Activated naive CD4-positive, alpha-beta T cell treated with anti-CD3 and anti-CD28 coated beads, Interleukin-2, amount 50 U/mL, for 24 hours (primary cell): Measurements from ENCODE around the gene HMG20A.

ENCODE experiments used
- H3K27ac Mint-ChIP-seq: one replicate; pipeline ENCODE4 v1.8.0; 2021; ENCODE audit warnings: mild to moderate bottlenecking, mixed read lengths
- H3K27me3 Mint-ChIP-seq: one replicate; pipeline ENCODE4 v1.8.0; 2021; ENCODE audit warnings: mixed read lengths
- H3K36me3 Mint-ChIP-seq: one replicate; pipeline ENCODE4 v1.8.0; 2021; ENCODE audit warnings: mixed read lengths
- H3K4me1 Mint-ChIP-seq: one replicate; pipeline ENCODE4 v1.8.0; 2021; ENCODE audit warnings: mixed read lengths
- H3K4me3 Mint-ChIP-seq: one replicate; pipeline ENCODE4 v1.8.0; 2021; ENCODE audit warnings: mild to moderate bottlenecking, mixed read lengths
- H3K9me3 Mint-ChIP-seq: one replicate; pipeline ENCODE4 v1.8.0; 2021; ENCODE audit warnings: mixed read lengths

Gene HMG20A

DNA sequence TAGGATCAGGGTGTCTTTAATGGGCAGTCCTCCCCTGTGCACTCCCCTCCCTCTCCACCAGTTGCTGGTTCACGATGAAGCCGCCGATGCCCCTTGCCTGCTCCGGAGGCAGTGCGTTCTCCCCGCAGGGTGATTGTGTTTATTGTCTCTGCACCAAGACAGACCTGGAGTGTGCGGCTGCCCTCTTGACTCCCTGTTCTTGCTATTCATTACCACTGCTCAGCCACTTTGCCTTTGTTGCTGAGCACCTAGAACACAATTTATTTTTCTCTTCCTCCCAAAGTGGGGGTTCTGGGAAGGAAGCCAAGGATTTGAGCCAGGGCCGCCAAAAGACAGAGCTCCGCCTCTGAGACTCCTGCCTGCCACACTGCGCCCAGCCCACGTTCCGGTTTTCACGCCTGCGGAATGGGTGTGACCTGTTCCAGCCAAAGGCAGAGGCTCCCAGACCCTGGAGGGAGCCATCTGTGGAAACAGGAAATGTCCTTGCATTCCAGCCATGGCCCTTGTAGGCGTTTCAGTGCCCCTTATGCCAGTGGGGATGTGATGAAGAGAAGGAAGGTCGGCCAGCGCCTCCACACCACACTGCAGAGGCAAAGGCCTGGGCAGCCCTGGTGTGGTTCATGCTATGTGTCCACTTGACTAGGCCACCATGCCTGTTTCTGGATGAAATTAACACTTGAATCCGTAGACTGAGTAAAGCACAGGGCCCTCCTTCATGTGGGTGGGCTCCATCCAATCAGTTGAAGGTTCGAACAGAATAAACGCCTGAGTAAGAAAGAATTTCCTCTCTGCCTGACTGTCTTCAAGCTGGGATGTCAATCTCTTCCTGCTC is 85.8 kb downstream of the HMG20A start:
- Mint-ChIP-seq H3K27ac (no peak overlapping the region), H3K4me3 (no peak overlapping the region), H3K36me3 (no peaks in the 10 kb centered on the region), H3K27me3 (no peaks in the 10 kb centered on the region), H3K9me3 (no peaks in the 10 kb centered on the region), H3K4me1 (peaks cover 15% of the 10 kb centered on the region)

DNA sequence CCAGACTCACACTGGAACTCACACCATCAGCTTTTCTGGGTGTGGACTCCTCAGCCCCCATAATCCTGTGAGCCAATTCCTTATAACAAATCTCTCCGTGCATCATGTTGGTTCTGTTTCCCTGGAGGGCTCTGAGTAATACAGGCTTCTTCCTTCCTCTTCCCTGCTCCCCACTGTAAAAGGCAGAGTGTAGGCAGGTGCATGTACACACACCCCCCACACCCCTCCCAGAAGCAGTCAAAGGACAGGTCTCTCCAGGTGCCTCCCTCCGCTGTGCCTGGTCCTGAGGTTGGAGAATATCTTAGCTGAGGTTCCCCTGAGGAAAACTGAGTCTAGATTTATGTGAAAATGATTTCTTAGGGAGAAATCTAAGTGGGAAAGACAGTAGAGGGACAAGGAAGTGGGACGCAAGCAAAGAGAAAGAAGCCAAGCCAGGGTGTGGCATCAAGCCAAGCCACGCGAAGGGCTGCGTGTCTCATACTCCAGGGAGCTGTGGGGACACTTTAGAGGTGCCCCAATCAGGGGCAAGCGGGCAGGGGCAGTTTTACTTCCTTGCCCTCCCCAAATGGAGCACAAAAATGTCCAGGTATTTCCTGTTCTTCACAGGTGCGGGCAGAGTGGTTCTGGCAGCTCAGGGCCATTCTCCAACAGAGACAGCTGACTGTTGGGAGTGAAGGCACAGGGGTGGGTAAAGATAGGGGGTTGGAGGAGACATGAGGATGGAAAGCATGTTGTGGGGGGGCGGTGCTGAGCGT is 86.6 kb downstream of the HMG20A start:
- Mint-ChIP-seq H3K27ac (no peak overlapping the region), H3K4me1 (peaks cover 15% of the 10 kb centered on the region), H3K27me3 (no peaks in the 10 kb centered on the region), H3K9me3 (no peaks in the 10 kb centered on the region), H3K36me3 (no peaks in the 10 kb centered on the region), H3K4me3 (no peak overlapping the region)

DNA sequence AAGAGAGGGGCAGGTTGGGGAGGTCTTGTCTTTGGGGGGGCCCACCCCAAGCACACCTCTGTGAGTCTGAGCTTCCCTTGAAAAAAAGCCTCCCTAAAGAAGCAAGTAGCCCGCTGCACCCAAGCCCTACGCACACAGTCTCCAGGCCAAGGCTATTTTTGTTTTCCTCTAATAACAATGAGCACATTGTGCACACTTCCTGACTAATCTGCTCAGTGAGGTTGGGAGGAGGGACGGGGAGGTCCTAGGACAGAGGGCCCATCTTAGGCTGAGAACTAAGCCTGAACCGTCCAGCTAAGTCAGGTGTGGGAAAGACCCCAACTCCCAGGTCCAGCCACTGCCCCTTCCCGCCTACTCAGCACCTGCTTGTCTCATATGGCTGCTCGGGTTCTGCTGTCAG is 87.2 kb downstream of the HMG20A start:
- Mint-ChIP-seq H3K4me1 (peaks cover 15% of the 10 kb centered on the region), H3K27ac (no peak overlapping the region), H3K4me3 (no peak overlapping the region), H3K36me3 (no peaks in the 10 kb centered on the region), H3K9me3 (no peaks in the 10 kb centered on the region), H3K27me3 (no peaks in the 10 kb centered on the region)

DNA sequence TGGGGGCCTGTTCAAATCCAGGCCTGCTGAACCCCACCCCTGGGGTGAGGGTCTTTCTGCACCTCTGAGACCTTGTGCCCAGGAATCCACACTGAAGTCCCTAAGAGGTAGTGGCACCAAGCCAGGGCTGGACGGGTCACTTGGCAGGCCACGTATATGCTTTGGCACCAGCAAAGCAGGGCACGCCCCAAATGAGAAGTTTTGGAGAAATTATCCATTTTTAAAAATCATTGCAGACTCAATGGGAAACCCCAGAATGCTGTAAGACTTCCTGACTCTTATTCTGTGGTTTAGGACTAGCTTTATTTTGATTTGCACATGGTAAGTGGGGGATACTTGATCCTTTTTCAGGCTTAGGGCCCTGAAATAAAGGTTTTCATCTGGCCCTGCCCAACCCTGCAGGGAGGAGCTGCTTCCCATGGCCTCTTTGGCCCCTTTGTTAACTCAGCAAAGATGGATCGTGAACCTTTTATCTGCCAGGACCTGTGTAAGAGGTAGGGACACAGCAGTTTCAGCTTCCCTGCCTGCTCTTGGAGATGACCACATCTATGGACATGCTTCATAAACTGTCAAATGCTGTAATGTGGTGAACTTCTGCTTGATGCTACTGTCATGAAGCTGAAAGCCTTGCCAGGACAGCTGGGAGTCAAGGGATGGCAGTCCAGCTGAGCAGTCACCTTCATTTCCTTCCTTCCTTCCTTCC is 88.0 kb downstream of the HMG20A start:
- H3K27me3 Mint-ChIP-seq = no peaks in the 10 kb centered on the region
- H3K4me1 Mint-ChIP-seq = peaks cover 15% of the 10 kb centered on the region
- H3K27ac Mint-ChIP-seq = no peak overlapping the region
- no peaks in the 10 kb centered on the region for H3K36me3 Mint-ChIP-seq
- no peaks in the 10 kb centered on the region for H3K9me3 Mint-ChIP-seq
- no peak overlapping the region for H3K4me3 Mint-ChIP-seq

DNA sequence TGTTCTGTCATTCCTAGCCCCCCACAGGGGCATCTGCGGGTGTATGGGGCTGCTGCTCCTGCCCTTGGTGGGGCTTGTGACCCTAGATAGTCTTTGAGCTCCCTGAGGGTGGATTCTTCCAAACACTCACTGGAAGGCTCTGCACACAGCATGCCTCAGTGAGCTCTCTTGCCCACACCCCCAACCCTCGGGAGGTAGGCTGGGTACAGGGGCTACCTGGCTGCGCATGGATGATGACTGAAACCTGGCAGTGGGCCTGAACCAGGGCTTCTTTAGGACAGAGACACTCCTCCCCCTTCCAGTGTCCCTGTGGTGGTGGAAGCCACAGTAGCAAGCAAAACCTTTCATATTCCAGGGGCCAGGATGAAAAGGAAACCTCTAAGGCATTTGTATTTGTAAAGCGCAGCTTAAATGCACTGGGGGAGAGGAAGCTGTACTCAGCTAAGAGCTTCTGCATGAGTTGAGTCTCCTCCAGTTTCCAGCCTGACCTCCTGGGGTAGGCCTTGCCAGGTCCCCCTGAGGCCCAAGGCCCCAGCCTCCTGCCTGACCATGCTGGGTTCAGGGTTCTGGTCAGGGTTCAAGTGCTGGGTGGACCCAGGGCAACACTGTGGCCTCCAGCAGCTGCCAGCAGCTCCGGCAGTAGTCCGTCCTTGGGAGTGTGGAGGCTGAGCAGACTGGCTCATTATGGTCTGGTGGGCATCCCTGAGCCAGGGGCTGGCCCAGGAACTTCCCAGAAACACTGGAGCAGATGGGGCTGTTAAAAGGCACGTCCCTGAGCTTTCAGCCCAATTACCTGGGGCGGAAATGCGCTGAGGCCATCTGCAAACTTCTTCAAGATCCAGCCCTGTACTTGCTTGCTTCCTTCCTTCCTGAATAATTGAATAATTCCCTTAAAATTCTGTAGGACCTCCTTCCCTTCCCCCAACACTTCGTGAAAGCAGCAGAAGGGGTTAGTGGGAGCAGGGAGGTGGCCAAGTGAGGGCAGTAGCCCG is 89.7 kb downstream of the HMG20A start:
- Mint-ChIP-seq H3K9me3 (no peaks in the 10 kb centered on the region), H3K27ac (no peak overlapping the region), H3K36me3 (no peaks in the 10 kb centered on the region), H3K27me3 (no peaks in the 10 kb centered on the region), H3K4me3 (no peak overlapping the region), H3K4me1 (peaks cover 15% of the 10 kb centered on the region)

DNA sequence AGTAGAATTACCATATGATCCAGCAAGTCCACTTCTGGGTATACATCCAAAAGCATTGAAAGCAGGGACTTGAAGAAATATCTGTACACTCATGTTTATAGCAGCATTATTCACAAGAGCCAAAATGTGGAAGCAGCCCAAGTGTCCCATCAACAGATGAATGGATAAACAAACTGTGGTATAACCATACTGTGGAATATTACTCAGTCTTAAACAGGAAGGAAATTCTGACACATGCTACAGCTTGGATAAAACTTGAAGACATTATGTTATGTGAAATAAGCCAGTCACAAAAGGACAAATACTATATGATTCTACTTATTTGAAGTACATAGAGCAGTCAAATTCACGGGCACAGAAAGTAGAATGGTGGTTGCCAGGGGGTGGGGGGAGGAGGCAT is 91.2 kb downstream of the HMG20A start:
- Mint-ChIP-seq H3K27ac (no peak overlapping the region), H3K4me3 (no peak overlapping the region), H3K36me3 (no peaks in the 10 kb centered on the region), H3K27me3 (no peaks in the 10 kb centered on the region), H3K9me3 (no peaks in the 10 kb centered on the region), H3K4me1 (peaks cover 15% of the 10 kb centered on the region)

DNA sequence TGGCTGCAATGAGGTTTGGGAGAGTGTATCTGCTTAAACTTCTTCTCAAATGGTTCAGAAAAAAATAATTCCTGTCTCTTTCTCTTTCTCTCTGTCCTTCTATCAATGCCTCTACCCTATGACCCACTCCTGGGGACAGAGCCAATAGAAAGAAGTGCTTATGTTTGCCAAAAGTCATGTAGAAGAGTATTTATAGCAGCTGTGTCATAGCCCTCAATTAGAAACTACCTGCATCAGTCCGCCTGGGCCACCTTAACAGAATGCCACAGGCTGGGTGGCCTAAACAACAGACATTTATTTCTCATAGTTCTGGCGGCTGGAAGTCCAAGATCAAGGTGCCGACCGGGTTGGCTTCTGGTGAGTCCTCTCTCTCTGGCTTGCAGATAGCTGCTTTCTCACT is 92.5 kb downstream of the HMG20A start:
- Mint-ChIP-seq H3K27me3 (no peaks in the 10 kb centered on the region), H3K4me1 (peaks cover 10% of the 10 kb centered on the region), H3K4me3 (no peak overlapping the region), H3K9me3 (no peaks in the 10 kb centered on the region), H3K27ac (no peak overlapping the region), H3K36me3 (no peaks in the 10 kb centered on the region)

DNA sequence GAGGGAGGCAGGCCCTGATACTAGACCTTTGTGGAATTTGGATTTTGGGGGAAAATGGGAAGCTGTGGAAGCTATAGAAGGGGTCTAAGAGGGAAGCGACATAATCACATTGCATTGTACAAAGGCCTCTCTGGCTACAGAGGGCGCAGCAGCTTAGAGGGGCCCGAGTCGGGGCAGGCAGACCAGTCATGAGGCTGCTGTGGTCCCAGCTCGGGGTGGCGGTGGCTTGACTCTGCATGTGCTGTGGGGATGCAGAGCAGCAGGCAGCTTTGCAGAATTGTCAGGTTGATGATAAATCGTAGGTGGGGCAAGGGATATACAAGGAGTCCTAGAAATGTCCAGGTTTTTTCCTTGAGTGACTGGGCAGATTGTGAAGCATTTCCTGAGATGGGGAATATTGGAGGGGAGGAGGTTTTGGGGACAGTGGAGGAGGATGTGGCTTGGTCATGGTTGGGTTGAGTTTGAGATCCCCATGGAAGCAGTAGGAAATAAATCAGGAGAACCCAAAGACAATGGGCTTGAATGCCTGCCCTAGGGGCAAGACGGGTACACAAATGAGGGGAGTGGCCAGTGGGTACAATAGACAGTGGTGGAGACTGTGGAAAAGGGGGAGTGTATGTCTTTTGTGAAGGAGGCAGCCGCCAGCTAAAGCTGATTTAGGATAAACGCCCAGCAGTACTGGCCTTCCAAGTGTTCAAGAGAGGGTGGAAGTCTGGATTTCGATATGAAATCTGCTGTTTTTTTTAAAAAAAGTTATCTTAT is 94.1 kb downstream of the HMG20A start:
- Mint-ChIP-seq H3K4me3 (no peak overlapping the region), H3K36me3 (no peaks in the 10 kb centered on the region), H3K9me3 (no peaks in the 10 kb centered on the region), H3K27me3 (no peaks in the 10 kb centered on the region), H3K4me1 (no peaks in the 10 kb centered on the region), H3K27ac (no peak overlapping the region)

DNA sequence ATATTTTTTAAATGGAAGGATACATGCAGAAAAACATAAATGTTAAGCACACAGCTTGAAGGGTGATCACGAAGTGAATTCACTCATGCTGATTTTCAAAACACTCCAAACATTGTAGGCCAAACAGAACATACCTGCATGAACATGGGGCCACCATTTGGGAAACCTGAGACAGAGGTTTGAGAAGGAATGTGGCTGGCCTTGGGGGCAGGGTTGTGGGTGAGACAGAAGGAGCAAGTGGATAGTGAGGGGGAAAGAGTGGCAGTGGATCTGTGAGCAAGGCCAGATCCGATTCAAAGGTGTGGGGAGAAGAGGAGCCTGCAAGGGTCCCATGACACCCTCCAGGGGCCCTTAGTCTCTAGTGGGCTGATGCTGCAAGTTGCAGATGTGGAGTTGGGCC is 94.9 kb downstream of the HMG20A start:
- no peaks in the 10 kb centered on the region for H3K36me3 Mint-ChIP-seq
- no peaks in the 10 kb centered on the region for H3K27me3 Mint-ChIP-seq
- H3K9me3 Mint-ChIP-seq = no peaks in the 10 kb centered on the region
- H3K27ac Mint-ChIP-seq = no peak overlapping the region
- H3K4me1 Mint-ChIP-seq = no peaks in the 10 kb centered on the region
- H3K4me3 Mint-ChIP-seq = no peak overlapping the region

DNA sequence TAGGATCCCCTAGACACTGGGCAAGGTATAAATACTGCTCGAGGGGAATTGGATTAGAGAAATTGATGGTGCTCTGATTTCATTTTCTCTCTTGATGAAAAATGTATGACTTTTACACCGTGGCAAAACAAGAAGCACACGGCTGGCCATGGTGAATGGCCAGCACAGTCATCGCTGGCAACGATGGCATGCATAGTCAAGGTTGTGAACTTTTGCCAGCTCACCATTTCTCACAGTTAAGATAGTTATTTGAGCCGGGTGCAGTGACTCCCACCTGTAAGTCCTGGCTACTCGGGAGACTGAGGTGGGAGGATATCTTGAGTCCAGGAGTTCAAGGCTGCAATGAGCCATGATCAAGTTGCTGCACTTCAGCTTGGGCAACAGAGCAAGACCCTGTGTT is 95.4 kb downstream of the HMG20A start:
- no peaks in the 10 kb centered on the region for H3K36me3 Mint-ChIP-seq
- H3K9me3 Mint-ChIP-seq = no peaks in the 10 kb centered on the region
- no peaks in the 10 kb centered on the region for H3K4me1 Mint-ChIP-seq
- H3K27ac Mint-ChIP-seq = no peak overlapping the region
- H3K4me3 Mint-ChIP-seq = no peak overlapping the region
- H3K27me3 Mint-ChIP-seq = no peaks in the 10 kb centered on the region

DNA sequence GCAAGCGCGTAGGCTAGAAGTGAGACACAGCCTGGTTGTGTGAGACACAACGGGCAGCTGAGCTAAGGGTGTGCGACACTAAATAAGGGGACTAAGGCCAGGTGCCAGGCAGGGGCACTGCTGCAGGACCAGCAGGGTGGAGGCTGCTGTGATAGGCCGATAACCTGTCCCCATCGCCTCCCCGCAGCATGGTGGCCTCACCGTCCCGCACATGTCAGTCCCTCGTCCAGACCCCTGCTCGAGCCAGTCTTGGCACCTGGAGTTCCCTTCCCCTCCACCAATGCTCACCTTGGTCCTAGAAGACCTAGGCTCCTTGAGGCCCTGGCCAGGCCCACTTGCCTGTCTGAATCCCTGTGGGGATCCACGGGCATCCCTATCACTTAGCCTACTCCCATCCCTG is 96.1 kb downstream of the HMG20A start:
- Mint-ChIP-seq H3K4me3 (no peak overlapping the region), H3K36me3 (no peaks in the 10 kb centered on the region), H3K27ac (no peak overlapping the region), H3K27me3 (no peaks in the 10 kb centered on the region), H3K4me1 (no peaks in the 10 kb centered on the region), H3K9me3 (no peaks in the 10 kb centered on the region)

DNA sequence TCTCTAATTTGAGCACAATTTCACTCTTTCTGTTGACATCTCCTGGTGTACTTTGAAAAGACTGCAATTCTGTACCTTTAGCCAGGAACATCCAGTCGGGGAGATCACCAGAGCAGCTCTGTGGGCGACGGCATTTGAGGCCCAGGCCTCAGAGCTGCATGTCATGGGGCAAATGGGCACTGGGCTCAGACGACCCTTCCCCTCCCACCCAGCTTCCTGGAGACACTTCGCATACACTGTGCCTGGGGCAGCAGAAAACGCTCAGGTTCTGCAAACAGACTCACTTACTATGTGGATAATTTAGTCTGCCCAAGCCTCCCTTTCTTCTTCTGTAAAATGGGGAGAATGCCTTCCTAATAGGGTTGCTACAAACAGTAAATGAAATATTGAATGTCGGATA is 96.9 kb downstream of the HMG20A start:
- no peaks in the 10 kb centered on the region for H3K36me3 Mint-ChIP-seq
- H3K27me3 Mint-ChIP-seq = no peaks in the 10 kb centered on the region
- H3K4me1 Mint-ChIP-seq = no peaks in the 10 kb centered on the region

DNA sequence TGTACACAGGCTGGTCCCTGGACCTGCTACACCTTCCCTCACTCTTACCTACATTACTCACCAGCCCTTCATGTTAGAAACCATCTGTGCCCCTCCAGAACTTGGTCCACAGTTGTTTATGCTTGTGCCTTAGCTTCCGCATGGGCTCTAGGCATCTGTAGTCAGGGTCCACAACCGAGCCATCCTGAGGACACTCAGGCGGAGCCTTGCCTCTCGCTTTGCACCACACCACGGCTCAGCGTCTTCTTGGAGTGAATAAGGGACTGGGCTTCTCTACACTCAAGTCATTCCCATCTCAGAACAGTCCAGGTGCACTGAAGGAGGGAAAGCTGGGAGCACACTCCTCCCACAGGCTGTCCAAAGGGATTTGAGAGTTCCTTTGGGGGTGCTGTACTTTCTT is 97.8 kb downstream of the HMG20A start:
- Mint-ChIP-seq H3K27ac (no peak overlapping the region), H3K9me3 (no peaks in the 10 kb centered on the region), H3K27me3 (no peaks in the 10 kb centered on the region), H3K4me3 (no peak overlapping the region), H3K4me1 (no peaks in the 10 kb centered on the region), H3K36me3 (no peaks in the 10 kb centered on the region)

More for the DNA sequence above, 96.9 kb downstream of the HMG20A start:
- no peaks in the 10 kb centered on the region for H3K9me3 Mint-ChIP-seq
- H3K27ac Mint-ChIP-seq = no peak overlapping the region
- no peak overlapping the region for H3K4me3 Mint-ChIP-seq

DNA sequence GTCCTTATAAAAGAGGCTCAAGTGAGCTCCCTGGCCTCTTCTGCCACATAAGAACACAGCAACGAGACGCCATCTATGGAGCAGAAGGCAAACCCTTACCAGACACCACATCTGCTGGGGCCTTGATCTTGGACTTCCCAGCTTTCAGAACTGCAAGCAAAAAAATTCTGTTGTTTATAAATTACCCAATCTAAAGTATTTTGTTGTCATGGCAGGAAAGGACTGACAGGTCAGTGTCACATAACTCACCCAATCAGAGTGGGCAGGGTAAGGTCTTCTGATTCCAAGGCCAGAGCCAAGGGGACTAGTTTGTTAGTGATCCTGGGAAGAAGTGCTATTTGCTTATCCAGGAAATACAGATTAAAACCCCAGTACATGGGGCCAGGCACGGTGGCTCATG is 98.9 kb downstream of the HMG20A start:
- Mint-ChIP-seq H3K9me3 (no peaks in the 10 kb centered on the region), H3K27me3 (no peaks in the 10 kb centered on the region), H3K36me3 (no peaks in the 10 kb centered on the region), H3K4me3 (no peak overlapping the region), H3K27ac (no peak overlapping the region), H3K4me1 (no peaks in the 10 kb centered on the region)
